Measurements from ENCODE around the gene FHDC1. TPM values are rescaled to one million over a fixed set of nuclear protein-coding genes. Genes with fewer than 3 reads are reported as not detected.

FHDC1 gene
- total RNA-seq, 1 experiment from 2014 or later, result 19.9 TPM

DNA sequence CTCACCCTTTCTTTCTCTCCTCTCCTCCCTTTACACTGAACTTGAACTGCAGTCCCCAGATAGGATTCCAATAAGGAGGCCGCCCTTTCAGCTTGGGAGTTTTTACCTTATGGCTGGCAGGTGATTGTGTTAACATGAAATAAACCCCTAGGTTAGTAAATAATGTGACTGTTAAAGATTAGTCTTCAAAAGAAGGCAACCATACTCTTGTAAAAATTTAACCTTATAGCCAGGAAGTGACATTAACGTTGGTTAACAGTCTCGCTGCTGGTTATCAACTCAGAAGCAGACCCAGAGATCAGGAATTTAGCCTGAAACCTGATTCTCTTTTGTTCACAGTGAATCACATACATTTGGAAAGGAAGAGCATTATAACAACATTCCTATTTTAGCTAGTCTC lies 15.2 kb downstream of the FHDC1 start:
- Histone ChIP-seq H2BK15ac (ENCODE audit: low read depth, low read length) (no peak overlapping the region), H3K9me3 (ENCODE audit: control insufficient read depth, low read depth, low read length) (no peaks in the 10 kb centered on the region), H2AK5ac (ENCODE audit: insufficient read length, low read length) (no peak overlapping the region), H2BK5ac (ENCODE audit: insufficient read length, low read length) (no peak overlapping the region), H3K56ac (ENCODE audit: insufficient read length, low read depth, low read length) (no peak overlapping the region), H4K8ac (replicated peaks; ENCODE audit: insufficient read length, low read depth, low read length) (no peak overlapping the region), H3K23me2 (ENCODE audit: insufficient read length, low read depth, low read length, poor library complexity, severe bottlenecking) (peaks cover 2% of the 10 kb centered on the region), H4K20me1 (ENCODE audit: control insufficient read depth, insufficient read depth, insufficient read length) (no peaks in the 10 kb centered on the region), H3K27ac (ENCODE audit: insufficient read length, low read depth, low read length) (peak overlapping the region; percentile 78), H3K18ac (ENCODE audit: insufficient read length, low read depth, low read length) (no peak overlapping the region), H2BK120ac (ENCODE audit: low read depth, low read length, poor library complexity, severe bottlenecking) (no peak overlapping the region), H3K4me1 (ENCODE audit: insufficient read depth, low read length) (peaks cover 10% of the 10 kb centered on the region; the same call in 1 of the 2 replicates), H3K23ac (ENCODE audit: insufficient read length, low read depth, low read length) (no peak overlapping the region), H3T11ph (ENCODE audit: low read length) (peak overlapping the region; percentile 63), H2BK12ac (ENCODE audit: insufficient read length, low read depth, low read length) (no peak overlapping the region), H4K5ac (ENCODE audit: insufficient read length, low read depth, low read length) (no peak overlapping the region), H2AFZ (ENCODE audit: low read length) (no peak overlapping the region), H3K4me2 (ENCODE audit: insufficient read depth, insufficient read length, low read length) (peak overlapping the region; percentile 35), H3K79me1 (ENCODE audit: insufficient read depth, low read depth, low read length, poor library complexity, severe bottlenecking) (no peaks in the 10 kb centered on the region), H3K79me2 (ENCODE audit: insufficient read depth, low read length) (peaks cover 9% of the 10 kb centered on the region), H3K9ac (ENCODE audit: extremely low read depth, insufficient read length, low read length) (no peak overlapping the region), H3K4ac (ENCODE audit: low read depth, low read length) (no peak overlapping the region), H3K27me3 (ENCODE audit: insufficient read depth, low read length) (no peaks in the 10 kb centered on the region), H3K14ac (ENCODE audit: insufficient read depth, low read length) (no peak overlapping the region), H4K91ac (ENCODE audit: insufficient read length, low read depth, low read length) (no peak overlapping the region), H2BK20ac (ENCODE audit: low read depth, low read length, poor library complexity, severe bottlenecking) (no peak overlapping the region)
- DNase-seq, result no peak
- Mint-ChIP-seq H3K36me3 (ENCODE audit: insufficient read depth in 1 of 3, low read depth in 3 of 3) (peaks cover 22 to 54% (median 43%) of the 10 kb centered on the region in 3 experiments), H3K4me1 (peaks cover 37 to 42% of the 10 kb centered on the region in 2 experiments), H3K27me3 (ENCODE audit: low read depth) (no peaks in the 10 kb centered on the region), H3K27ac (peak overlapping the region; percentile 13 to 81 (median 75); a peak in 5 of 7 replicates), H3K4me3 (peak overlapping the region in 1 of 2 experiments; percentile 11; a peak in 1 of 5 replicates), H3K9me3 (no peaks in the 10 kb centered on the region)
- WGBS (ENCODE audit: extremely low coverage, insufficient read length, low lambda C conversion rate), result no CpG with 5 or more reads among the region's 3 CpGs
- TF ChIP-seq, protein P1, sequence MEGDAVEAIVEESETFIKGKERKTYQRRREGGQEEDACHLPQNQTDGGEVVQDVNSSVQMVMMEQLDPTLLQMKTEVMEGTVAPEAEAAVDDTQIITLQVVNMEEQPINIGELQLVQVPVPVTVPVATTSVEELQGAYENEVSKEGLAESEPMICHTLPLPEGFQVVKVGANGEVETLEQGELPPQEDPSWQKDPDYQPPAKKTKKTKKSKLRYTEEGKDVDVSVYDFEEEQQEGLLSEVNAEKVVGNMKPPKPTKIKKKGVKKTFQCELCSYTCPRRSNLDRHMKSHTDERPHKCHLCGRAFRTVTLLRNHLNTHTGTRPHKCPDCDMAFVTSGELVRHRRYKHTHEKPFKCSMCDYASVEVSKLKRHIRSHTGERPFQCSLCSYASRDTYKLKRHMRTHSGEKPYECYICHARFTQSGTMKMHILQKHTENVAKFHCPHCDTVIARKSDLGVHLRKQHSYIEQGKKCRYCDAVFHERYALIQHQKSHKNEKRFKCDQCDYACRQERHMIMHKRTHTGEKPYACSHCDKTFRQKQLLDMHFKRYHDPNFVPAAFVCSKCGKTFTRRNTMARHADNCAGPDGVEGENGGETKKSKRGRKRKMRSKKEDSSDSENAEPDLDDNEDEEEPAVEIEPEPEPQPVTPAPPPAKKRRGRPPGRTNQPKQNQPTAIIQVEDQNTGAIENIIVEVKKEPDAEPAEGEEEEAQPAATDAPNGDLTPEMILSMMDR (conservative IDR thresholded peaks at IDR 0.05), result no peak

Data from H9 (cell line).